NCI-H460 (cell line): ENCODE results near the gene ARSB. TPM values are rescaled to one million over a fixed set of nuclear protein-coding genes. Genes with fewer than 3 reads are reported as not detected.
"Not testable (repeated sequence)": the region's sequence is repeated elsewhere in the genome, so short reads cannot be mapped to it uniquely, and the experiment has no call there.

Source experiments
- DNase-seq: peaks from one replicate; pipeline ENCODE4 v3.0.0-alpha.2; 2016; ENCODE audit warnings: low read depth; ENCODE audit errors: extremely low read depth
- total RNA-seq: library from RNA; depleted of rRNA; stranded (reverse); fragments of >200 nt; shearing (Covaris generic); gene quantifications from 2 replicates; pipeline ENCODE4 v1.2.3, GENCODE V29; 2014

The ARSB gene
- total RNA-seq, 1 experiment from 2014 or later, result 20.0 TPM

- DNase-seq, result no peak
Measured at GRCh38 chr5:78958672-78959445, 26.3 kb downstream of the ARSB start.

GRCh38 chr5:78956901-78957300 lies 28.2 kb downstream of the ARSB start:
- DNase-seq, result no peak

- no peak for DNase-seq
Measured at GRCh38 chr5:78953092-78953800, 31.9 kb downstream of the ARSB start.

- no peak for DNase-seq
Measured at GRCh38 chr5:78930721-78931120, 54.4 kb downstream of the ARSB start.

GRCh38 chr5:78929833-78930232 lies 55.3 kb downstream of the ARSB start:
- DNase-seq, result no peak

GRCh38 chr5:78927657-78928282 lies 57.3 kb downstream of the ARSB start:
- DNase-seq, result no peak

GRCh38 chr5:78926252-78926651 lies 58.9 kb downstream of the ARSB start:
- no peak for DNase-seq

GRCh38 chr5:78925129-78925876 lies 59.8 kb downstream of the ARSB start:
- DNase-seq, result no peak

GRCh38 chr5:78923622-78923970 lies 61.5 kb downstream of the ARSB start:
- no peak for DNase-seq

GRCh38 chr5:78922879-78923621 lies 62.1 kb downstream of the ARSB start:
- DNase-seq, result no peak

- no peak for DNase-seq
Measured at GRCh38 chr5:78920604-78921003, 64.5 kb downstream of the ARSB start.

GRCh38 chr5:78919796-78920195 lies 65.3 kb downstream of the ARSB start:
- DNase-seq, result no peak

GRCh38 chr5:78916044-78916443 lies 69.1 kb downstream of the ARSB start:
- no peak for DNase-seq

GRCh38 chr5:78915170-78915569 lies 69.9 kb downstream of the ARSB start:
- no peak for DNase-seq

- DNase-seq, result no peak
Measured at GRCh38 chr5:78912811-78913210, 72.3 kb downstream of the ARSB start.

GRCh38 chr5:78912085-78912771 lies 72.9 kb downstream of the ARSB start:
- DNase-seq, result no peak

GRCh38 chr5:78909224-78909983 lies 75.7 kb downstream of the ARSB start:
- not testable (repeated sequence) for DNase-seq

GRCh38 chr5:78908173-78909061 lies 76.7 kb downstream of the ARSB start:
- DNase-seq, result no peak
